HG03558 (cell line): ENCODE data around the gene IRX4.

Source experiments
- ATAC-seq: cut with Tn5 transposase; IDR thresholded peaks from one replicate; pipeline ENCODE4 v1.9.1; 2021; ENCODE audit warnings: moderate number of reproducible peaks; ENCODE audit not compliant: unreplicated experiment; ENCODE audit errors: extremely low read depth

Gene IRX4

DNA sequence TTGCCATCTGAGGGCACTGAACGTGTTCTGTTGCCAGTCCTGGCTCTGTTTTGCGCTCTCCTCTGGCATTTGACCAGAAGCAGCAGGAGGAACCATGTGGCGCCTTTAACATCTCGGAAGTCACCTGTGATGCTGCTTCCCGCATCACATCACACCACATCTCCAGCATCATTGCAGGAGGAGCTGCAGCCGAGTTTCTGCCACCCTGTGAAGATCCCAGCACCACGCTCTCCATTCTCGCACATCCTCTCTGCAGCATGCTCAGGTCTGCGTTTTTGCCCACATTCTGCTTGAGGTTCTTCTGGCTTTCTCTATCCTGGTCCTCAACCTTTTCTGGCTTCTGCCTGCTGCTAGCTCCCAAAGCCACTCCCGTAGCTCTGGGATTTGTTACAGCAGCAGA, 11.0 kb upstream of the IRX4 start:
- ATAC-seq = no peak

DNA sequence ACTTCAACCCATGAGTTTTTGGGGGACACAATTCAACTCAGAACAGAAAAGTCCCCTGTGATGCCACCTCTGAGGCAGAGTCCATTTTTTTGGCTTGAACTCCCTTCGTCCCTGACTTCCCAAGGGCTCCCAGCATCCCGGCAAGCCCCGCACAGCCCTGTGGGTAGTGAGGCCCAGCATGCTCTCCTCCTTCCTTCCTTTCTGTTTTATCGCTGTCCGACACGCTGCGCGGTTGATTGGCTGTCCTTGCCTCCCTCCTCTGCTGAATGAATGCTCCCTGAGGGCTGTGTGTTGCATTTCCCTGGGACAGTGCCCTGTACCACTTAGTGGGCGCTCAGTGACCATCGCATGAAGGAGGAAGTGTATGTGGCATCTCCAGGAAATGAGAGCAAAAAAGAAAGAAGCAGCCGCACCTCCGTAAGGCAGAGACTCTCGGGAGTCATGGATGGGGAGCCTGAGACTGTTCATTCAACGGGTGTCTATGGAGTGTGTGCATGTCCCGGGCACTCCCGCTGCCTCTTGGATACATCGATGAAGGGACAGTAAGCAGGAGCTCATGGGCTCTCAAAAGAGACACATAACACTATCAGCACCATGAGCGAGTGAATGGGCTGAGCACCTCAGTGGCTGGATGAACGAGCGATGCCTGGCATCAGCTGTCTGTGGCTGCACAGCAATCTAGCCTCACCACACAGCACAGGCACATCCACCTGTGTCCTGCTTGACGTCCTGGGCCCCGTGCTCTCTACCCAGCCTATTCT, 10.1 kb upstream of the IRX4 start:
- ATAC-seq = no peak

DNA sequence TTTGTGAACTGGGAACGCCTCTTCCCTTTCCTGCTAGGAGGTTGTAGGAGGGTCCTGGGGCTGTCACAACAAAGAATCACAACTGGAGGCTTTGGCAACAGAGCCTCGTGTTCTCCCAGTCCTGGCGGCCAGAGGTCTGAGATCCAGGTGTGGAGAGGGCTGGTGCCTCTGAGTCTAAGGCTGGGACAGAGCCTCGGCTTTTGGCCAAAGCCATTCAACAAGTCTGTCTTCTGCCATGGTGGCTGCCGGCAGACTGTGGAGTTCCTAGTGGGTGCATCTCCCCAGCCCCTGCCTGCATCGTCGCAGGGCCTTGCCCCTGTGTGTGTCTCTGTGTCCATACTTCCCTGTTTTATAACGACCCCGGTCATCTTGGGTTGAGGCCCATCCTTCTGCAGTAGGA, 9.5 kb upstream of the IRX4 start:
- no peak for ATAC-seq

DNA sequence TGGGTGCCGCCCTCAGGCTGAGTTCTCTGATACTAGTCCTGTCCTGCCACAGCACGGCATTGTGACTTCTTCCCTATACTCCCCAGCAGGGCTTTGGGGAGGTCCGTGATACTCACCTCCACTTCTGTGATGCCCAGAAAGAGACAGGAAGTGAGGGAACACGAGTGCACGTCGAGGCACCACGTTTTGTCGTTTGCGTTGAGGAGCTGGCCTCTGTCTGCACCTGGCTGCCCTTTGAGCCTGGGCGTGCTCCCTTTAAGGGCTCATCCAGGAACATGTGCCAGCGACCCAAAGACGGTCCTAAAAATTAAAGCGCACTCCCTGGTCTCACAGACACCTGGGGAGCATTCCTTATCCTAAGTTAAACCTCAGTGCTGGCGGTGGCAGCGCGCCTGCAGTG, 8.7 kb upstream of the IRX4 start:
- ATAC-seq = no peak

DNA sequence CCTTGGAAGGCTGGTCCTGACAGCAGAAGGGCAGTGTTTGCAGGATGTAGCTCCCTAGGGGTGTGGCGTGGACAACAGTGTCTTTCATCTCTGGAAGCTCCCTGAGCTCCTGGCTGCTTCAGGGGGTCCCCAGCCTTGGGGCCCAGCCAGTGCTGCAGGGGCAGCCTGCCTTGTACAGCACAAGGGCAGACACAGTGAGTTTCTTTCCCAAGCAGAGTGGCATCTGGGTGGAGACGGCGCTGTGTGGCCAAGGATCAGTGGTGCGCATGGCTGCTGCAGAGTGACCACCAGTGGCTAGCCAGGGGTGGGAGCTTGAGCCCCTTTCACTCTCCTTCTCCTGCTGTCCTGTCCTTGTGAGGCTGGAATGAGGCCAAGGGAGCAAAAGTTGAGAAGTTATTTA, 7.6 kb upstream of the IRX4 start:
- no peak for ATAC-seq

DNA sequence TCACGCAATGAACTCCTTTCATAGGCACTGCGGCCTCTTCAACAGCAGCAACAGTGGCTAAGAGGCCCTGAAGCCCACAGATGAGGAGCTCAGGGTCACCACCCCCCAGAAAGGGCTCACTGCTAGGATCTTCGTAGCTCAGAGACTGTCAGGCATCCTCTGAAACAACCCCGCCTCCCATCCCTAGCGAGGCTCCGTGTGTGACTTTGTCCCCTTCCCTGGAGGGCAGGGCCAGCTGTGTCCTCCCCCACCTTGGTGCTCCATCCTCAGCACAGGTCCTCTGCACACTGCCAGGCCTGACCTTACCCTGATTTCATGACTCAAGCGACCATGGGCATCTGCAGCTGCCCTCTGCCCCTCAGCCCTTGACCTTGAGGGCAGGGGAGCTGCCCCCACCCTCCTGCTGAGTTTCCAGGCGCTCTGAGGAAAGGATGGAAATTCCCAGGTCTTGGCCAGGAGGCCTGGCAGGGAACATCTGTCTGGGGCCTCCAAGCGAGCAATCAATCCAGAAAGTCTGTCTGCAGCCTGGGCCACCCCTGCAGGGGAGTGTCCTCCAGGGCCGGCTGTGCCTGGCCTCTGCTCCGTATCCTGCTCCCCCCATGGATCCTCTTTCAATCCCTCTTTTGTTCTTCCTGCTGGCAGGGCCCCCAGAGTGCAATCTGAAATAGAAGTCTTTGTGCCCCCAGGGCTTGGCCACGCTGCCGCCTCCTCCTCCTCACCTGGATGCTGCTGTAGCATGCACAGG, 6.8 kb upstream of the IRX4 start:
- ATAC-seq = no peak

DNA sequence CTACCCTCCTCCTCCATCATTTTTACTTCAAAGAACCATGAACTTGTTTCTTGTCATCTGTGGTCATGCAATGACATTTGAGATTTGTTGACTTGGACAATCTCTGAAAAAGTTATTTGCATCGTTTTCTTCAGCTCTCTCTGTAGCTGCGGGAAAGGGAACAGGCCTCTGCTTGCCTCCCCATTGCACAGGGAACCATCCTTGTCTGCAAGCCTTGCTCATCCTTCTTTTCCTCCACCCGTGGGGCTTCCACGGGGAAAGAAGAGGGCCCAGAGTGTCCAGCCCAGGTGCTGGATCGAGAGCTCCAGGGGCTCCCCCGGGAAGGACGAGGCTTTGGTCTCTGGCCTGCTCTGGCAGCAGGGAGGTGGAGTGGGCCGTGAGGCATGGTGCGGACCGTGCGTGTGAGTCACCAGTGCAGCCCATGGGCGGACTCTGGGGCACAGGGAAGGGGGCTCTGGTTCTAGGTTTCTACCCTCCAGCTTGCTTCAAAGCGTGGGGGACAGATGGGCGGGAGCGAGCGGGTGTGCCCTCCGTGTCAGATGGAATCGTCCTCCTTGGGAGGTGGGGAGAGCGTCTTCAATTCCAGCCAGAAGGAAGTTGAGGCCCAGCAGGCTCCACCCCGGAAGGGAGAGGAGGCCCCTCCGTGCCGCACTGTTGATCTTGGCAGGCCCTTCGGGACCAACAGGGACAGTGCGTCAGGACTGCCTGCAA, 6.0 kb upstream of the IRX4 start:
- no peak for ATAC-seq

DNA sequence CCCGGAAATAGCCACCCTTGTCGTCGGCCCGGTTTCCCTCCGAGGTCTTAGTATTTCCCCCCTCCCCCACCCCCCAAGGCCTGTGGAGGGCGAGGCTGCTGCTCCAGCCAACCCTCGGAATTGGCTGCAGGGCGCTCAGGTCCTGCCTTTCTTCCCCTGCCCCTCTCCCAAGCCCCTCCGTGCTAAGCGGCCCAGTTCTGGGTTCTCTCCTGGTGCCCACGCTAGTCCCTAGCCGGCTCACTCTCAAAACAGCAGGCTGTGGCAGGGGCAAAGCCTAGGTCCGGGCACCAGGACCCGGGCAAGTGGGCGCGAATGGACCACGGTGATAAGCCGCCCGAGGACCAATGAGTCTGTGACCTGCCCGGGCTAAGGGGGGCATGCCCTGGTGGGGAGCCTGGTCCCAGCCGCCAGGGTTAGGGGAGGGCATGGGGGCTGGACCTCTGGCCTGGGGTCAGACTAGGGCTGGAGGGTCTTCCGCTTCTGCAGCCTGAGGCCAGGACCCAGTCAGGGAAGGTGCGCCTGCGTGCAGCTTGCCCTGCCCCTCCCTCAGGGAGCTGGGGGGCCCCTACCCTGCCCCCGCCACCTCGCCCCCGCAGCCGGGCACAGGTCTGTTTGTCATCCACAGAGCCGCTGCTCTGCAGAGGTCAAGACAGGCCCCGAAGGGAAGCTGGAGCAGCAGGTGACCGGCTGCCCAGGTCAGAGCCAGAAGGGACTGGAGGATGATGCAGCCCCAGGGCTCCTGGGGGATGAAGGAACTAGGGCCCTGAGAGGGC, 5.0 kb upstream of the IRX4 start:
- ATAC-seq = no peak

DNA sequence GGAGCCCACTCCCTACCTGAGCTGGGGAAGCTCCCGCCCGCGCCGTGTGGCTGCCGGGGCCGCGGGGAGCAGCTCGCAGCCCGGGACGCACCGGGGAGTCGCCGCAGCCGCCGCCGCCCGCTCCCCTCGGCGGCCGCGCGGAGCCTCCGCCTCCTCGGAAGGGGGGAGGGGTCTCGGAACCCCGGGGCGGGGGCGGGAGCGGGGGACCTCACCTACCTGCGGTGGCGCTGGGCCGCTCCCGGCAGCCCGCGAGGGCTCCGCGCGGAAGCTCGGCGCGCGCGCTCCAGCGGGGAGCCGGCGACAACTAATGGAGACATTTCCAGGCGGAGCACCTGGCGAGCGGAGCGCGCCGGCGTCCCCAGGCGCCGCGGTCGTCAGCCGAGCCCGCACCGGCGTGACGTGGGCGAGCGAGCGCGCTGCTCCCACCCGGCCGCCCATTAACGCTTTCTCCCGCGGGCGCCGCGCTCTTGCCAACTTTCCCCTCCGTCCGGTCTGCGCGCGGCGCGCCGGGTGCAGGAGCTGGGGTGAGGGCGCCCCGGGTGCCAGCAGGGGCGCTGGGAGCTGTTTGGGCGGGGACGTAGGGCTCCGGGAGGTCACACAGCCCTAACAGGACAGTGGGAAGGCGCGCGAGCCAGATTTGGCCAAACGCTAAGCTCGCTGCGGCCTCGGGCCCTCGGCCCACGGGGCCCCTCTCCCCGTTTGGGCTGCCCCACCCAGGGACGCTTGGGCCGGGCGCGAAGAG, 4.3 kb upstream of the IRX4 start:
- no peak for ATAC-seq

DNA sequence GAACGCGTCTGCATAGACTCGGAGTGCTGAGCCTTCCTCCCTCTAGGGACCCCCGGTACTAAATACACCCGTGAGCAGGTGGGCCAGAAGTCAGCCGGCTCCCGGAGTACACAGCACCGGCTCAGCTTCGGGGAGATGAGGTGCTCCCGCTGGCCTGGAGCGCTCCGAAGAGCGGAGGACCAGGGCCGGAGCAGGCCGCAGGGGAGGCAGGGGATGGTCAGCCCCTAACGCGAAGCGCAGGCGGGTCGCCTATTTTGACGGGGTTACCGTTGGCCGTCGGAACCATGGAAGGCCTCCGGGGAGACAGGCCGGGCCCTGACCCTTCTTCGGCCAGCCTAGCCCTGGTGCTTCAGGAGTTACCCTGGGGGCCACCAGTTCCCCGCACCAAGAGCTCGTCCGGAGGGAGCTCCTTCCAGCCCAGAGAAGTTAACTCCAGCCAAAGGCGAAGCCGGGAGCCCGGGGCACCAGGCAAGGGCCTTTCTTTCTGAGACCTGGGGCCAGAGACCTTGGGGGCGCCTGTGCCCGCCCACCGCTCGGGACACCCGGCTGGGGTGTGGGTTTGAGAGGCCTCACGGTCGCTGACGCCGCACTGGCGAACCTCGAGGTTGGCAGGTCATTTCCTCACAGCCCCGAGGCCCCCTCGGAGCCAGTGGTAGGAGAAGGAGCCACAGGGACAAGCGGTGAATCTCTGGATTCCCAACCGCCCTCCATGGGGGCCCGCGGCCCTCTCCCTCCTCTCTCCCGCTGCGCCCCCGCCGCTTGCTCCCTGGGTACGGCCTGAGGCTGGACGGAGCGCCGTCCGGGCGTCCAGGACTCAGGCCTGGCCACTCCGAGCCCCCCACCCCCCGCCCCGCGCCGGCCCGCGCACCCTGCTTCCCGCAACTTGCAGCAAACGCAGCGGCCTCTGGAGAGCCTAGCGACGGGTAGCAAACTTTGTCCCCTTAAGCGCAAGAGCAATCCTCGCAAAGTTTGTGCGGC, 3.4 kb upstream of the IRX4 start:
- no peak for ATAC-seq

DNA sequence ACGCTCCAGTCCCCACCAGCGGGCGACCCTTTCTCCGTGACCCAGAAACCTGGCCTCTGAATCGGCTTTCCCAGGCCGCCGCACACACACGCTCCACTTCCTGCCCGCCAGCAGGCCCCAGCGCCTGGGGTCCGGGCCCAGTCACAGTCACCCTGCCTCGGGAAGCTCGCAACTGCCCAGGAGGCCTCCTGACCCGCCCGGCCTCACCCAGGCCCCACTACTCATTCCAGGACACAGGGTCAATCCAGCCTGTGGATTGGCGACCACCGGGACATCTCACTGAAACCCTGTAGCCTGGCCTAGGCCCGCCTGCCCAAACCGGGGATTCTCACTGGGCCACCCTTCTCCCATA, 2.7 kb upstream of the IRX4 start:
- ATAC-seq = no peak

DNA sequence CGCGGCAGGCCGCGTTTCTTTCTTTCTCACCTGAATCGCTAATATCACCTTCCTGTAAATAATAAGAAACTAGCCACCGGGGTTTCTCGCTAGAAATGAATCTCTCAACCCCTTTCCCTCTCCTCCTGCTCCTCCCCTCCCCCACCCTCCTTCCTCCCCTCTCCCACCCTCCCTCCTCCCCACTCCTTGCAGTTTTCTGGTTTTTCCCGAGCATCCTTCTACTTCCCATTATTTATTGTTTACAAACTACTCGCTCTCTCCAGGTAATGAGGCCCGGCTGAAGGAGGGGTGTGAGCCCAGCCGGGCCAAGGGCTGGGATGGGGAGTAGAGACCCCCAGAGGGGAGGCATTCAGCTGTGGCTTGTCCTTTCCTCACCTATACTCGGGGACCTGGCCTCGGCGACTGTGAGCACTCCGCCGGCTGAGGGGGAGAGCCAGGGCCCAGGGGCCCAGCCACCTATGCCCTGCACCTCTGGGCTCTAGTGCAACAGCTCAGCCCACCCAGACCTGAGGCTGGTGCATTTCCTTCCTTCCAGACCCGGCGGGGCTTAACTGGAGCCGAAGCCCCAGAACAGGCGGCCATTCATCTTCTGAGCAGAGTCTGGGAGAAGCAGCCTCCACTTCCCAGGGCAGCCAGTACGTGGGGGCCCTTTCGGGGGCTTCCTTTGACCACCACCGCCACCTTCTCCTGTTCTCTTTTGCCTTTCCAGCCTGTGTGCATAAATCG, 2.1 kb upstream of the IRX4 start:
- ATAC-seq = no peak

DNA sequence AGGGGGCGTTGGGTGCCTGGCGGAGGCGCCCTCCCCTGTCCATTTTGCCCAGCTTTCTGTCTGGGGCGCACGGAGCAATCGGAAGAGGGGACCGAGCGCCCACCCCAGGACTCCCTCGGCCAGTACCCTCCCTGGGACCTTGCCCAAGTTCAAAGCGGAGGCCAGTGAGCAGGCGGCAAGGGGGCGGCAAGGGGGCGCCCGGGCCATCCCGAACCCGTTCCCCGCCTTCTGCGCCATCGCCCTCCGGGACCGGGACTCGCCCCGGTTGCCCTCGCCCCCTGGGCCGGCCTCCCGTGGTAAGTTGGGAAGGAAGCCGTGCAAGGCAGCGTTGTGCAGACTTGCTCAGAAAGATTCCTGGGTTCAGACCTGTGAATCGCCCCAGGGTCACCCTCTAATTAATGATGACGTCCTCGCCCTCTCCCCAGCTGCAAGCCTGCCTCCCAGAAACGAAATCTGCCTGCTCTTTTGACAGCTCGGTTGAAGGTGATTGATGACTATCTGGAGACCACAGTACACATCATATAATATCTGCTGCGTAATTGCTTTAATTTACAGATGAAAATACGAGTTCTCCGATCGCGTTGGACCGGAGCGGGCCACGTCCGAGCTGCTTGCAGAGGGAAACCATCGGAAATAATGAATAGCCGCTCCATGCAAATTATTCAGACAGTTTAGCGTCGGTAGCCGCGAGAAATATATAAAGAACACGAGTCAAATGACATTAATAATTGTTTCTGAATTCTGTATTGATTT, 1.4 kb upstream of the IRX4 start:
- ATAC-seq = no peak

DNA sequence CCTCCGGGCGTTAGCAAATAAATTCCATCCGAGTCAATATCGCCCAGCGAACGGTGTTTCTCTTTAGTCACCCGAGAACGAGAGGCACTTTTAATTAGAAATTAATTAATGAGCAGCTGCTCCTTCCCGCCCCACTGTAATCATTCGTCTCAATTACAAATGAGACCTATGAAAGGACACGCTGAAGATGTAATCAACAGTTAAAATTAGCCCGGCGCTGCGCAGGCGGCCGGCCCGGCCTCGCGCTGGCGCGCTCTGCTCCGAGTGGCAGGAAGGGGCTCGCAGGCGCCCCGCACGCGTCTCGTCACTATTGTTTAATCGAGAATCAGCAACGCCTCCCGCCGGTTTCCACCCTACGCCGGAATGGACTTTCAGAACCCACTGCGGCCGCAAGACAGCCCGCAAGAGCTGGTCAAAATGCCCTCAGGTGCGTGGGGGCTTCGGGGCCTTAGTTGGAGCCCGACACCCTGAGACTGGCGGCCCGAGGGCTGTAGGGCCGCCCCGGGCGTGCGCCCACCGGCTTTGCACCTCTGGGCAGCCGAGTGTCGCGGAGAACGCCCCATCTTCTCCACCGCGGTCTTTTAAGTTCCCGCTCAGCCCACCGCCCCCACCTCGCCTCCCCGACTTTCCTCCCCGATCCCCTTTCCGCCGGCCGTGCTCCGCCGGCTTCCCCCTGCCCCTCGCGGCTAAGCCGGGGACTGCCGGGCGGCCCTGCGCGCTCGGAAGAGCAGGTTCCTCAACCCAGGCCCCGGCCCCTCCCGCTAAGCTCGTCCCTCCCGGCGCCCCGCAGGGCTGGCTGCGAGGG, 597 bp upstream of the IRX4 start:
- no peak for ATAC-seq

DNA sequence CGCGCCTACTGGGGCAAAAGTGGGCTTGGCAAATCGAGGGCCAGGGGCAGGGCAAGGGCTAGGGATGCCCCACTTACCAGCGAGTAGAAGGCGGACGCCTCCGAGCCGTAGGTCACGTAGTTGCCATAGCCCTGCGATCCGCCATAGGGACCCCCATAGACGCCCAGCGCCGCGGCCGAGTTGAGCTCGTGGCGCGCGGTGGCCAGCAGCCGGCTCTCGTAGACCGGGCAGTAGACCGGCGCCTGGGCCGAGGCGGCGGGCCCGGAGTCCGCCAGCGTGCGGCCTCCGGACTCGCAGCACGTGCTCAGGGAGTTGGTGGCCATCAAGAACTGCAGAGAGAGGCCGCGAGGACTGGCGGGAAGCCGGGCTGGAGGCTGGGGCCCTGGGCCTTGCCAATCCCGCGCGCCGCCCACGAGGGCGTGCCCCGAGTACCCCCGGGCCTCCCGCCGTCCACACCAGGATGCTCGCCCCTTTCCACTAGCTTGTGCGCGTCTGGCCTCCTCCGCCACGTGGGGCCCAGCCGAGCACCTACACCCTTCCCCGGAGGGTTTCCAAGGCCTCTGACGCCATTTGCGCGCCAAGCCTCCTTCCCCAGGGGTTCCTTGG, 891 bp downstream of the IRX4 start:
- no peak for ATAC-seq

DNA sequence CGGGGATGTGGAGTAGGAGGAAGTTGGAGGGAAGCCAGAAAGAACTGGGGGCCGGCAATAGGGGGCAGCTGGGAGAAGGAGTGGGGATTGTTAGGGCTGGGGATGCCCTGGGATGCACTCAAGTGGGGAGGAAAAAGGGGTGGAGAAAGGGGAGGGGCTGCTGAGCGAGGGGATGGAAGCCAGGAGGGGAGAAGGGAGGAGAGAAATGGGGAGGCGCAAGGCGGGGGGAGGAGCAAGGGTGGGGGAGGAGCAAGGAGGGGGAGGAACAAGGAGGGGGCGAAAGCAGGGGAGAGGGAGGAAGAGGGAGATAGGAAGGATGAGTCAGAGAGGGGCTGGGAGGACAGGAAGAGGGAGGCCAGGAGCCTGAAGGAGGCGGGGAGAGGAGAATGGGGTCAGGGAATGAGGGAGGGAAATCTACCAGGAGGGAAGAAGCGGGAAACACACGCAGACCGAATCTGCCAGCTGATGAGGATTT, 1.6 kb downstream of the IRX4 start:
- ATAC-seq = no peak
